ENCODE data around the gene KRTAP10-3. TPM values are rescaled to one million over a fixed set of nuclear protein-coding genes. Genes with fewer than 3 reads are reported as not detected.
"Not testable (repeated sequence)": the region's sequence is repeated elsewhere in the genome, so short reads cannot be mapped to it uniquely, and the experiment has no call there.

The KRTAP10-3 gene
- total RNA-seq, 3 donors from 2014 or later (not counting 1 experiment from before 2014, with no cell fraction given): not detected

- intact Hi-C loops (cut with micrococcal nuclease): no loop called here
- H3K36me3 ChIP-seq (ENCODE audit: control insufficient read depth, insufficient read depth, low read length): no peaks in the 10 kb centered on the region
- Mint-ChIP-seq H3K27ac (peak overlapping the region in 1 of 2 donors; percentile 61), H3K9me3 (peaks cover 3 to 4% of the 10 kb centered on the region in 2 donors), H3K4me3 (no peak overlapping the region), H3K36me3 (peaks cover 12% of the 10 kb centered on the region), H3K4me1 (peaks cover 7 to 14% of the 10 kb centered on the region in 2 donors), H3K27me3 (ENCODE audit: low read depth in 2 of 2) (peaks cover 2 to 3% of the 10 kb centered on the region in 2 donors)
- ATAC-seq (no peak), DNase-seq (no peak)
- TF ChIP-seq CTCF (IDR thresholded peaks at IDR 0.05): no peak
- H3K27ac ChIP-seq (ENCODE audit: low read length): no peak overlapping the region
- H3K4me1 ChIP-seq (ENCODE audit: control insufficient read depth, insufficient read depth, low read length): no peaks in the 10 kb centered on the region
- H3K27me3 ChIP-seq (ENCODE audit: control insufficient read depth, insufficient read depth, low read length): no peaks in the 10 kb centered on the region
- no peaks in the 10 kb centered on the region for H3K9me3 ChIP-seq (ENCODE audit: control insufficient read depth, insufficient read depth, low read length)
- WGBS (ENCODE audit: insufficient coverage): no CpG with 5 or more reads among the region's 1 CpG
- H3K4me3 ChIP-seq (ENCODE audit: low read length): no peak overlapping the region
These were observed 5.5 kb upstream of the KRTAP10-3 start for GRCh38 chr21:44564099-44564498.

DNA sequence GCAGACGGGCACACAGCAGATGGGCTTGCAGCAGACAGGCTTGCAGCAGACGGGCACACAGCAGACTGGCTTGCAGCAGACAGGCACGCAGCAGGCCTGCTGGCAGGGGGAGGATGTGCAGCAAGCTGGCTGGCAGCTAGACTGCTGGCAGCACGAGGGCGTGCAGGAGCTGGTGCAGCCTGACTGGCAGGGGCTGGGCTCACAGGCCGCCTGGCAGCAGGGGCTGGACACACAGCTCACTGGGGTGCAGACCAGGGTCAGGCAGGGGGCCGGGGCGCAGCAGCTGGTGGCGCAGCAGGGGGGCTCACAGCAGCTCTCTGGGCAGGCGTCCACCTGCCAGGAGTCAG, 293 bp downstream of the KRTAP10-3 start:
- H3K9me3 ChIP-seq (ENCODE audit: control insufficient read depth, insufficient read depth, low read length); H3K4me3 ChIP-seq (ENCODE audit: low read length); H3K27me3 ChIP-seq (ENCODE audit: control insufficient read depth, insufficient read depth, low read length); H3K4me3 Mint-ChIP-seq; H3K9me3 Mint-ChIP-seq; intact Hi-C loops (cut with micrococcal nuclease); H3K4me1 ChIP-seq (ENCODE audit: control insufficient read depth, insufficient read depth, low read length); ATAC-seq; H3K36me3 ChIP-seq (ENCODE audit: control insufficient read depth, insufficient read depth, low read length); H3K27ac ChIP-seq (ENCODE audit: low read length); H3K27ac Mint-ChIP-seq; H3K4me1 Mint-ChIP-seq: not testable (repeated sequence)
- peaks cover 7 to 13% of the 10 kb centered on the region in 2 donors for H3K27me3 Mint-ChIP-seq (ENCODE audit: low read depth in 2 of 2)
- WGBS (ENCODE audit: insufficient coverage): 83% methylated on average over 10 of the region's 10 CpGs
- DNase-seq: peak in 1 of 2 donors; percentile 10
- peaks cover 12% of the 10 kb centered on the region for H3K36me3 Mint-ChIP-seq

GRCh38 chr21:44557491-44558328, 885 bp downstream of the KRTAP10-3 start:
- Histone ChIP-seq H3K36me3 (ENCODE audit: control insufficient read depth, insufficient read depth, low read length) (no peaks in the 10 kb centered on the region), H3K9me3 (ENCODE audit: control insufficient read depth, insufficient read depth, low read length) (no peaks in the 10 kb centered on the region), H3K4me1 (ENCODE audit: control insufficient read depth, insufficient read depth, low read length) (no peaks in the 10 kb centered on the region), H3K4me3 (ENCODE audit: low read length) (no peak overlapping the region), H3K27ac (ENCODE audit: low read length) (no peak overlapping the region), H3K27me3 (ENCODE audit: control insufficient read depth, insufficient read depth, low read length) (no peaks in the 10 kb centered on the region)
- DNase-seq (peak in 1 of 2 donors; percentile 10), ATAC-seq (no peak)
- no peak overlapping the region for H3K4me3 Mint-ChIP-seq
- no peaks in the 10 kb centered on the region for H3K4me1 Mint-ChIP-seq
- peaks cover 2 to 3% of the 10 kb centered on the region in 2 donors for H3K9me3 Mint-ChIP-seq
- no peak for TF ChIP-seq CTCF (IDR thresholded peaks at IDR 0.05)
- 74% methylated on average over 30 of the region's 30 CpGs for WGBS (ENCODE audit: insufficient coverage)
- peaks cover 12% of the 10 kb centered on the region for H3K36me3 Mint-ChIP-seq
- no peak overlapping the region for H3K27ac Mint-ChIP-seq
- intact Hi-C loops (cut with micrococcal nuclease): no loop called here
- peaks cover 7 to 13% of the 10 kb centered on the region in 2 donors for H3K27me3 Mint-ChIP-seq (ENCODE audit: low read depth in 2 of 2)

DNA sequence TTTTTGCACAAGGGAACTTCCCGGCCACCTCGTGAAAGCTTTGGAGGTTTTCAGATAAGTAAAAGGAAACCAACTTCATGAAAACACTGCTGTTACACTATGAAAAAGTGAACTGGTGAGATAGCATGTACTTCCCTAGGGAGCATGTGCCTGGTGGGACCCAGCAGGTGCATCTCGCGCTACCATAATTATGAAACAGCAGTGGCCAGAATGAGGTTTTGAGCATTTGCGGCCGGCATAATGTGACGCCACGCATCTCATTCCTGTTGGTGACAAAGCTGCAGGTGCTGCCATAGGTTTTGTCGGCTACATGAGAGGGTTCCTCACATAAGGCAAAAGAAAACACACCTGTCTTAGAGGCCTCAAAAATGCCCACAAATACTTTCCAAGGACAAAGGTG, 1.7 kb downstream of the KRTAP10-3 start:
- H3K27me3 ChIP-seq (ENCODE audit: control insufficient read depth, insufficient read depth, low read length): no peaks in the 10 kb centered on the region
- H3K4me1 ChIP-seq (ENCODE audit: control insufficient read depth, insufficient read depth, low read length): no peaks in the 10 kb centered on the region
- DNase-seq (peak in 1 of 2 donors; percentile 14), ATAC-seq (no peak)
- TF ChIP-seq CTCF (IDR thresholded peaks at IDR 0.05): no peak
- H3K27ac ChIP-seq (ENCODE audit: low read length): no peak overlapping the region
- no peak overlapping the region for H3K4me3 ChIP-seq (ENCODE audit: low read length)
- no peaks in the 10 kb centered on the region for H3K9me3 ChIP-seq (ENCODE audit: control insufficient read depth, insufficient read depth, low read length)
- no peaks in the 10 kb centered on the region for H3K4me1 Mint-ChIP-seq
- no peaks in the 10 kb centered on the region for H3K36me3 ChIP-seq (ENCODE audit: control insufficient read depth, insufficient read depth, low read length)
- H3K4me3 Mint-ChIP-seq: no peak overlapping the region
- H3K9me3 Mint-ChIP-seq: no peaks in the 10 kb centered on the region
- intact Hi-C loops (cut with micrococcal nuclease): no loop called here
- H3K27ac Mint-ChIP-seq: no peak overlapping the region
- WGBS (ENCODE audit: insufficient coverage): 59% methylated on average over 9 of the region's 9 CpGs
- peaks cover 7 to 13% of the 10 kb centered on the region in 2 donors for H3K27me3 Mint-ChIP-seq (ENCODE audit: low read depth in 2 of 2)
- peaks cover 4% of the 10 kb centered on the region for H3K36me3 Mint-ChIP-seq

All from natural killer cell (primary cell).